ENCODE results near the gene SPAG6. TPM values are rescaled to one million over a fixed set of nuclear protein-coding genes. Genes with fewer than 3 reads are reported as not detected.
A peak's percentile ranks its signal among the peaks of the same experiment; 100 is the strongest.

The SPAG6 gene
- total and polyA plus RNA-seq, 9 of the 15 experiments (the other 6 are each of a cell fraction or from before 2014, with no cell fraction given): 3.5 to 23.1 (median 11.8) TPM

DNA sequence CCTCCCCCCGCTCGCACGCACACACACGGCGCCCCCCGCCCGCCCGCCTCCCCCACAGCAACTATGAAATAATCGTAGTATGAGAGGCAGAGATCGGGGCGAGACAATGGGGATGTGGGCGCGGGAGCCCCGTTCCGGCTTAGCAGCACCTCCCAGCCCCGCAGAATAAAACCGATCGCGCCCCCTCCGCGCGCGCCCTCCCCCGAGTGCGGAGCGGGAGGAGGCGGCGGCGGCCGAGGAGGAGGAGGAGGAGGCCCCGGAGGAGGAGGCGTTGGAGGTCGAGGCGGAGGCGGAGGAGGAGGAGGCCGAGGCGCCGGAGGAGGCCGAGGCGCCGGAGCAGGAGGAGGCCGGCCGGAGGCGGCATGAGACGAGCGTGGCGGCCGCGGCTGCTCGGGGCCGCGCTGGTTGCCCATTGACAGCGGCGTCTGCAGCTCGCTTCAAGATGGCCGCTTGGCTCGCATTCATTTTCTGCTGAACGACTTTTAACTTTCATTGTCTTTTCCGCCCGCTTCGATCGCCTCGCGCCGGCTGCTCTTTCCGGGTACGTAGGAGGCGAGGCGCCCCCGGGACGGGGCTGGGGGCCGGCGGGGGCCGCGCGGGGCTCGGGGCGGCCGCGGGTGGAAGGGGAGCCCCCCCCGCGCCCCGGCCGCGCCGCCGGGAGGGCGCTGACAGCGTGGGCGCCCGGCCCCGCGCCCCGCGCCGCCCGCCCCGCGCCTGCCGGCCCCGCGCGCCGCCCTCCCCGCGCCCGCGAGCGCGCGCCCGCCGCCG lies 24.0 kb upstream of the SPAG6 start (continued):
- TF ChIP-seq KAT7 (CRISPR knock-in tag; IDR thresholded peaks at IDR 0.05; ENCODE audit: borderline replicate concordance) (0 out of 2 replicates have a peak, but pooled peaks have one; percentile 56), ARID1B (IDR thresholded peaks at IDR 0.05) (no peak), ZSCAN32 (CRISPR knock-in tag; IDR thresholded peaks at IDR 0.05) (0 out of 2 replicates have a peak, but pooled peaks have one; percentile 48), SIRT6 (IDR thresholded peaks at IDR 0.05; ENCODE audit: low read depth, low read length) (no peak), CEBPG (CRISPR knock-in tag; IDR thresholded peaks at IDR 0.05) (no peak), CEBPG (tag; conservative IDR thresholded peaks at IDR 0.05 in 1 of 2, IDR thresholded peaks at IDR 0.05 in 1 of 2) (no peak), JUND (IDR thresholded peaks at IDR 0.05; ENCODE audit: borderline replicate concordance, low read depth, low read length) (no peak), JUND (tag; IDR thresholded peaks at IDR 0.05; ENCODE audit: borderline replicate concordance, low read depth, low read length) (no peak; the same call in 2 of the 3 replicates), GATAD2A (IDR thresholded peaks at IDR 0.05) (0 out of 2 replicates have a peak, but pooled peaks have one; percentile 52), MYC (IDR thresholded peaks at IDR 0.05; ENCODE audit: low read depth, low read length) (0 out of 2 replicates have a peak, but pooled peaks have one; percentile 24), MYC (CRISPR knock-in tag; IDR thresholded peaks at IDR 0.05; ENCODE audit: borderline replicate concordance, low read depth) (no peak), POLR3G (IDR thresholded peaks at IDR 0.05; ENCODE audit: extremely low read depth, insufficient read length, insufficient replicate concordance) (no peak), NFIC (IDR thresholded peaks at IDR 0.05) (0 out of 2 replicates have a peak, but pooled peaks have one; percentile 19), FIP1L1 (IDR thresholded peaks at IDR 0.05; ENCODE audit: low read depth, low read length, poor library complexity, severe bottlenecking) (peak; percentile 98), RFX1 (IDR thresholded peaks at IDR 0.05) (no peak), HNRNPL (IDR thresholded peaks at IDR 0.05; ENCODE audit: low read depth, low read length) (peak; percentile 65; the same call in 1 of the 2 replicates), CREM (IDR thresholded peaks at IDR 0.05; ENCODE audit: low read depth) (peak; percentile 30; the same call in 1 of the 2 replicates), CREBBP (IDR thresholded peaks at IDR 0.05; ENCODE audit: low read depth, low read length) (no peak), FOXP1 (CRISPR knock-in tag; IDR thresholded peaks at IDR 0.05) (peak; percentile 65; the same call in 1 of the 2 replicates)
- TF ChIP-seq, protein P1, sequence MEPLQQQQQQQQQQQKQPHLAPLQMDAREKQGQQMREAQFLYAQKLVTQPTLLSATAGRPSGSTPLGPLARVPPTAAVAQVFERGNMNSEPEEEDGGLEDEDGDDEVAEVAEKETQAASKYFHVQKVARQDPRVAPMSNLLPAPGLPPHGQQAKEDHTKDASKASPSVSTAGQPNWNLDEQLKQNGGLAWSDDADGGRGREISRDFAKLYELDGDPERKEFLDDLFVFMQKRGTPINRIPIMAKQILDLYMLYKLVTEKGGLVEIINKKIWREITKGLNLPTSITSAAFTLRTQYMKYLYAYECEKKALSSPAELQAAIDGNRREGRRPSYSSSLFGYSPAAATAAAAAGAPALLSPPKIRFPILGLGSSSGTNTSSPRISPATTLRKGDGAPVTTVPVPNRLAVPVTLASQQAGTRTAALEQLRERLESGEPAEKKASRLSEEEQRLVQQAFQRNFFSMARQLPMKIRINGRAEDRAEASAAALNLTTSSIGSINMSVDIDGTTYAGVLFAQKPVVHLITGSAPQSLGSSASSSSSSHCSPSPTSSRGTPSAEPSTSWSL (CRISPR knock-in tag; IDR thresholded peaks at IDR 0.05; ENCODE audit: borderline replicate concordance): peak; percentile 15; the same call in 1 of the 2 replicates
- TF ChIP-seq, protein P2, sequence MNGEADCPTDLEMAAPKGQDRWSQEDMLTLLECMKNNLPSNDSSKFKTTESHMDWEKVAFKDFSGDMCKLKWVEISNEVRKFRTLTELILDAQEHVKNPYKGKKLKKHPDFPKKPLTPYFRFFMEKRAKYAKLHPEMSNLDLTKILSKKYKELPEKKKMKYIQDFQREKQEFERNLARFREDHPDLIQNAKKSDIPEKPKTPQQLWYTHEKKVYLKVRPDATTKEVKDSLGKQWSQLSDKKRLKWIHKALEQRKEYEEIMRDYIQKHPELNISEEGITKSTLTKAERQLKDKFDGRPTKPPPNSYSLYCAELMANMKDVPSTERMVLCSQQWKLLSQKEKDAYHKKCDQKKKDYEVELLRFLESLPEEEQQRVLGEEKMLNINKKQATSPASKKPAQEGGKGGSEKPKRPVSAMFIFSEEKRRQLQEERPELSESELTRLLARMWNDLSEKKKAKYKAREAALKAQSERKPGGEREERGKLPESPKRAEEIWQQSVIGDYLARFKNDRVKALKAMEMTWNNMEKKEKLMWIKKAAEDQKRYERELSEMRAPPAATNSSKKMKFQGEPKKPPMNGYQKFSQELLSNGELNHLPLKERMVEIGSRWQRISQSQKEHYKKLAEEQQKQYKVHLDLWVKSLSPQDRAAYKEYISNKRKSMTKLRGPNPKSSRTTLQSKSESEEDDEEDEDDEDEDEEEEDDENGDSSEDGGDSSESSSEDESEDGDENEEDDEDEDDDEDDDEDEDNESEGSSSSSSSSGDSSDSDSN (IDR thresholded peaks at IDR 0.05; ENCODE audit: borderline replicate concordance in 1 of 2, low read depth in 2 of 2, low read length in 2 of 2): peak; percentile 88 to 91
- TF ChIP-seq, protein P3, sequence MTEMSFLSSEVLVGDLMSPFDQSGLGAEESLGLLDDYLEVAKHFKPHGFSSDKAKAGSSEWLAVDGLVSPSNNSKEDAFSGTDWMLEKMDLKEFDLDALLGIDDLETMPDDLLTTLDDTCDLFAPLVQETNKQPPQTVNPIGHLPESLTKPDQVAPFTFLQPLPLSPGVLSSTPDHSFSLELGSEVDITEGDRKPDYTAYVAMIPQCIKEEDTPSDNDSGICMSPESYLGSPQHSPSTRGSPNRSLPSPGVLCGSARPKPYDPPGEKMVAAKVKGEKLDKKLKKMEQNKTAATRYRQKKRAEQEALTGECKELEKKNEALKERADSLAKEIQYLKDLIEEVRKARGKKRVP (CRISPR knock-in tag; IDR thresholded peaks at IDR 0.05): 0 out of 2 replicates have a peak, but pooled peaks have one; percentile 40
